GM21619 (cell line): ENCODE data around the gene DPP10.

Experiments used
- ATAC-seq: cut with Tn5 transposase; IDR thresholded peaks from one replicate; pipeline ENCODE4 v1.9.1; 2021; ENCODE audit not compliant: unreplicated experiment

DPP10 gene

DNA sequence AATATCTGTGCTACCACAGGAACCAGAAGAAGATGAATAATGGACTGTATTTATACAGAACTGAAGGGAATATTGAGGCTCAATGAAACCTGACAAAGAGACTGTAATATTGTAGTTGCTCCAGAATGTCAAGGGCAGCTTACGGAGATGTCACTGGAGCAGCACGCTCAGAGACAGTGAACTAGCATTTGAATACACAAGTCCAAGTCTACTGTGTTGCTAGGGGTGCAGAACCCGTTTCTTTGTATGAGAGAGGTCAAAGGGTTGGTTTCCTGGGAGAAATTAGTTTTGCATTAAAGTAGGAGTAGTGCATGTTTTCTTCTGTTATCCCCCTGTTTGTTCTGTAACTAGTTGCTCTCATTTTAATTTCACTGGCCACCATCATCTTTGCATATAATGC, 1399.9 kb downstream of the DPP10 start:
- no peak for ATAC-seq

DNA sequence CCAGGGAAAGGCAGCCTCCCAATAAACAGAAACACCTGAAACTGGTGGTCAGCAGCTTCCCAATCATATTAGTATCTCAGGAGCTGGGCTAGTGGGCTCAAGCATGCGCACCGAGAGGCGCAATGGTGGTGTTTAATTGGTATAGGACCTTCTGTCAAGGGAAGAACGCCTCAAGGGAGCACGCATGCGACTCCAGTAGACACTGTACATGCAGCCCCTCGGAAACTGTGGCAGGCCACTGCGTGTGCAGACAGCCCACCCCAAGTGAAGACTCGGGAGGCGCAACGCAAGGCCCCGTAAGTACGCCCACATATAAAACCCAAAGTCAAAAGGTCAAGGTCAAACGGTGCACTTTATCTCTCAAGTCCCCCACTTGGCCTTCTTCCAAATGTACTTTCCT, 1405.8 kb downstream of the DPP10 start:
- no peak for ATAC-seq

DNA sequence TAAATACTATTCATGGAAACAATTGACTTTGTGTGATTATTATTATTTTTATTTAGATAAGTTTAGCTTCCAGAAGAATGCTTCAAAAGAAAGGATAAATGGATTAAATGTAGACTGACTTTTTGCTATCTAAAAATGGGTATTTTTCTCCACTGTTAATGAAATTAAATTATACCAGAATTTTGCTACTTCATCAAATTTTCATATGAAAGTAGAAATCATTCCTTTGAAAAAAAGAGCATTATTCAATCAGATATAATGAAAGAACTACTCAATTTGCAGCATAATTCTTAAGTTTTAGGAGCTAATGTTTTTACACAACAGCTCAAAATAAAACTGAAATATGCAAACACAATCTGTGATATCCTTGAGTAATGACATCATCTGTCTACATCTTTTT, 1424.6 kb downstream of the DPP10 start:
- no peak for ATAC-seq

DNA sequence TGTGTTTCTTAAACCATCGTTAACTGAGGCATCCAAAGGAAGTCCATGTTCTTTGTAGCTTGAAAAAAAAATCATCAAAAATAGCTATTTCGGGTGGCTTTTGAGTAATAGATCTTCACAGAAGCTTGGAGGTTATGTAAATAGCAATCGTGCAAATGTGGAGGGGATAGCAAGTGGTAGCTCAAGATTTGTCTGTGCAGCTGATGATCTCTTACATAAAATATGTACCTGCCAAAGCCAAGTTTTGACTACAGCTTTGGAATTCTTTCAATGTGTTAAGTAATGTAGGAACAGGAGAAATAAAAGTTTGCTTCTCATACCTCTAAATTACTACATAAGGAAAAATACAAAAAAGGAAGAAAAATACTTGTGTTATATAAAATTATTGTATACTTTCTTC, 1432.0 kb downstream of the DPP10 start:
- no peak for ATAC-seq

DNA sequence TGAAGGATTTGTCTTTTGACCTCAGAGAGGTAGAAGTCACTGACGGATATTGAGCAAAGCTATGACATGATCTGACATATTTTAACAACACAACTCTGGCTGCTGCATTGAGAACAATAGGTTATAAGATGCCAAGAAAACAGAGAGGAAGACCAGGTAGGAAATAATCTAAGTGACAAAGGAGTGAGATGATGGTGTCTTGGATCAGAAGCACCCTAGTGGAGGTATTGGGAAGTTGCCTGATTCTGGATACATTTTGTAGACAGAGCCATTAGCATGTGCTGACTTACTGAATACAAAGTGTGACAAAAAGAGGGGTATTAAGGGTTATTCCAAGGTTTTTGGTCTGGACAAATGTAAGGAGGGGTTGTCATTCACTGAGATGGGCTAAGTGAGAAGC, 1438.1 kb downstream of the DPP10 start:
- ATAC-seq = no peak

DNA sequence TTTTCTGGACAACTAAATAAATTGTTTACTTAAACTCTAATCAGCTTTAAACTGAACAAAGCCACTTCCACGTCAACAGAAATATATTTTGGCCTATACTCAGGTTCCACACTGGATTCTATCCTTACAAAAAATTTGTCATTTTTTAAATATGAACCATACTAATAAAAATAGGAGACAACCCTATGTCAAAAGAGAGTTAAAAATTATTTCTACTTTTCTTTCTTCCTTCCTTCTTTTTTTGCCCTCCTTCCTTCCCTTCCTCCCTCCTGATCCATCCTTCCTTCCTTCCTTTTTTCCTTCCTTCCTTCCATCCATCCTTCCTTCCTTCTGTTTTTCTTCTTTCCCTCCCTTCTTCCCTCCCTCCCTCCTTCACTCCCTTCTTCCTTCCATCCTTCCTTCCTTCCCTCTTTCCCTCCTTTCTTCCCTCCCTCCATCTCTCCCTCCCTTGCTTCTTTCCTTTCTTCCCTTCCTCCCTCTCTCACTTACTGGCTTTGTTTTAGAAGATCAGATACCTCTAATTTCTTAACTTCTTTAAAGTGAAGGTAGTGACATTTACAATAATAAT, 1444.9 kb downstream of the DPP10 start:
- ATAC-seq = no peak
